Adrenal gland (tissue), 12 donors: ENCODE results near the gene NEURL2. TPM values are rescaled to one million over a fixed set of nuclear protein-coding genes. Genes with fewer than 3 reads are reported as not detected.
A peak's percentile ranks its signal among the peaks of the same experiment; 100 is the strongest.

Experiments used
- DNase-seq, 7 donors: peaks; one replicate each; pipeline ENCODE4 v3.0.0-alpha.2; 2019 to 2020
- H3K27ac ChIP-seq, 5 donors: fragments of 200-600 bp; sonication (generic) in 4 of 5; 1 replicate in 3 of 5; 2 replicates in 2 of 5; pipeline versions ENCODE4 v1.5.1 to v1.8.0; 2016 to 2020; ENCODE audit warnings: mild to moderate bottlenecking in 1 of 5
- H3K27me3 ChIP-seq: fragments of 200-600 bp; 2 replicates; pipeline ENCODE4 v1.8.0; 2021
- H3K36me3 ChIP-seq, 2 donors: fragments of 200-600 bp; replicated peaks in 1 of 2; 1 replicate in 1 of 2; 2 replicates in 1 of 2; pipeline versions ENCODE4 v1.5.1 to v1.8.0; 2018 to 2022
- H3K4me1 ChIP-seq, 2 donors: fragments of 200-600 bp; replicated peaks in 1 of 2; 1 replicate in 1 of 2; 2 replicates in 1 of 2; pipeline versions ENCODE4 v1.5.1 to v1.8.0; 2018 to 2021
- H3K4me3 ChIP-seq, 4 donors: fragments of 200-600 bp; sonication (generic) in 3 of 4; one replicate each; pipeline ENCODE4 v1.5.1; 2016 to 2018
- H3K9me3 ChIP-seq, 3 donors: fragments of 200-600 bp; sonication (generic) in 1 of 3; replicated peaks in 1 of 3; 1 replicate in 2 of 3; 2 replicates in 1 of 3; pipeline versions ENCODE4 v1.5.1 to v1.8.0; 2016 to 2021
- POLR2A ChIP-seq, 2 donors: fragments of 450-650 bp; IDR thresholded peaks; one replicate each; pipeline ENCODE4 v1.6.1; 2017; ENCODE audit warnings: antibody characterized with exemption in 2 of 2, mild to moderate bottlenecking in 2 of 2, moderate library complexity in 1 of 2
- WGBS, 4 donors: extraction: QIAGEN DNeasy Blood & Tissue Kit in 2 of 4; methylation state at CpG; one replicate each; pipeline versions ENCODE4 v1.1.5 to v1.1.7; 2013 to 2017; 5-methylcytosine and 5-hydroxymethylcytosine counted together
- intact Hi-C, 2 donors: fragments of 100-400 bp; cut with DNase I; formaldehyde crosslinking; loops; one replicate each; pipeline versions ENCODE4 v1.14.1 to v1.15.0; 2022 to 2023
- polyA plus RNA-seq, 3 donors: library from polyadenylated mRNA; stranded (reverse); fragments of 200-250 nt in 2 of 3; fragments of 350-450 nt in 1 of 3; fragmentation: Illumina TruSeq in 1 of 3; extraction: RNeasy Lipid Tissue Mini Kit (QIAGEN cat#74804) in 1 of 3; gene quantifications; one replicate each; pipeline ENCODE4 v1.2.3, GENCODE V29; 2013 to 2014
- total RNA-seq, 9 donors: library from RNA; depleted of rRNA in 4 of 9; stranded (reverse); fragments of >200 nt in 4 of 9; fragments of 120-200 nt in 1 of 9; fragmentation: NEBNext Ultra II Directional in 1 of 9; extraction: Animal tissue kit (Norgen Biotek cat#: 25700) in 1 of 9; gene quantifications; one replicate each; pipeline versions ENCODE4 v1.1.0 to v1.2.4, GENCODE V29; 2013 to 2023
- TF ChIP-seq, protein P1 (sequence below), 6 experiments: fragments of 450-650 bp in 4 of 6; fragments of 200-600 bp in 2 of 6; sonication (generic) in 1 of 6; IDR thresholded peaks; 1 replicate in 5 of 6; 2 replicates in 1 of 6; pipeline versions ENCODE4 v1.5.1 to v1.8.0; 2016 to 2021; ENCODE audit warnings: antibody characterized with exemption in 6 of 6, mild to moderate bottlenecking in 2 of 6, moderate library complexity in 1 of 6
- donor health status: healthy with polysubstance abuse.
- donor health status: Bipolar disorder and iron deficiency.
- donor health status: DM: yes; HTN: yes; CAD: no.
- donor health status: DM: no; HTN: no; CAD: no.
- donor health status: DM: no; HTN: no; CAD: no.
- donor health status: DM: yes; HTN: yes; CAD: no.

NEURL2 gene
- total and polyA plus RNA-seq, 12 donors: 1.0 to 36.4 (median 13.7) TPM

DNA sequence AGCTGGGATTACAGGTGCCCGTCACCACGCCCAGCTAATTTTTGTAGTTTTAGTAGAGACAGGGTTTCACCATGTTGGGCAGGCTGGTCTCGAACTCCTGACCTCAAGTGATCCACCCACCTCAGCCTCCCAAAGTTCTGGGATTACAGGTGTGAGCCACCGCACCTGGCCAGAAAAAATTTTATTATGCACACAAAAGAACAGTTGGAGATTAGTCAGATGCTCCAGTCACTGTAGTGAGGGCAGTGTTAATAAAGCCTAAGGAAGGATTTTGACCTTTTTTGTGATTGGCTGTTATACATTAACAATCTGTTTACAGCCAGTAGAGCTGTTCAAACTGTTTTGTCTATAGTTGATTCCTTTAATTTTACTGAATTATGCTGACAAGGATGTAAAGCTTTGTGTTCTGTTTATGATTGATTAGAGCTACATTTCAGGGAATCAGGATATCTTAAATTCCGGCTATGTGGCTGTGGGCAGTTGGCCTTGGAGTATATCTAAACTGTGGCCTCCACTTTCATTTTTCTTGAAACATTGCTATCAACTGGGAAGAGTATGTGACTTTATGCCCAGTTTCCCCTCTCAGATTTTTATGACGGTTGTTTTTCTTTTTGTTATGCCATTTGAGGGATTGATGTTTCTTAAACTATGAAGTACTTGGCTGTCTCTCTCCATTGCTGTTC, 23.7 kb downstream of the NEURL2 start:
- Histone ChIP-seq H3K4me3 (no peak overlapping the region), H3K27ac (peak overlapping the region; percentile 26 to 75 (median 63)), H3K4me1 (peaks cover 12 to 15% of the 10 kb centered on the region in 2 donors), H3K36me3 (no peaks in the 10 kb centered on the region), H3K27me3 (no peaks in the 10 kb centered on the region), H3K9me3 (no peaks in the 10 kb centered on the region)
- intact Hi-C loops: no loop called here
- no peak for TF ChIP-seq POLR2A (IDR thresholded peaks at IDR 0.05)
- TF ChIP-seq, protein P1, sequence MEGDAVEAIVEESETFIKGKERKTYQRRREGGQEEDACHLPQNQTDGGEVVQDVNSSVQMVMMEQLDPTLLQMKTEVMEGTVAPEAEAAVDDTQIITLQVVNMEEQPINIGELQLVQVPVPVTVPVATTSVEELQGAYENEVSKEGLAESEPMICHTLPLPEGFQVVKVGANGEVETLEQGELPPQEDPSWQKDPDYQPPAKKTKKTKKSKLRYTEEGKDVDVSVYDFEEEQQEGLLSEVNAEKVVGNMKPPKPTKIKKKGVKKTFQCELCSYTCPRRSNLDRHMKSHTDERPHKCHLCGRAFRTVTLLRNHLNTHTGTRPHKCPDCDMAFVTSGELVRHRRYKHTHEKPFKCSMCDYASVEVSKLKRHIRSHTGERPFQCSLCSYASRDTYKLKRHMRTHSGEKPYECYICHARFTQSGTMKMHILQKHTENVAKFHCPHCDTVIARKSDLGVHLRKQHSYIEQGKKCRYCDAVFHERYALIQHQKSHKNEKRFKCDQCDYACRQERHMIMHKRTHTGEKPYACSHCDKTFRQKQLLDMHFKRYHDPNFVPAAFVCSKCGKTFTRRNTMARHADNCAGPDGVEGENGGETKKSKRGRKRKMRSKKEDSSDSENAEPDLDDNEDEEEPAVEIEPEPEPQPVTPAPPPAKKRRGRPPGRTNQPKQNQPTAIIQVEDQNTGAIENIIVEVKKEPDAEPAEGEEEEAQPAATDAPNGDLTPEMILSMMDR (IDR thresholded peaks at IDR 0.05): no peak
- peak in 1 of 7 donors; percentile 23 for DNase-seq
- WGBS, 4 donors: 66 to 74% (median 70%) methylated on average over 6 of the region's 6 CpGs

DNA sequence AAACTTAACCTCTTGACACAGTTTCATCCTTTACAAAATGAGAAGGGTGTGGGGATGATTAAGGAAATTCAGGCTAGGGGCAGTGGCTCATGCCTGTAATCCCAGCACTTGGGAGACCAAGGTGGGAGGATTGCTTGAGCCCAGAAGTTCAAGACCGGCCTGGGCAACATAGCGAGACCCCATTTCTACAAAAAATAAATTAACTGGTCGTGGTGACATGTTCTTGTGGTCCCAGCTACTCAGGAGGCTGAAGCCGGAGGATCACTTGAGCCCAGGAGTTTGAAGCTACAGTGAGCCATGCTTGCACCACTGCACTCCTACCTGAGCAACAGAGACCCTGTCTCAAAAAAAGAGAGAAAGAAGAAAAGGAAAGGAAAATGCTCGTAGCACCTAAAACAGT, 24.6 kb downstream of the NEURL2 start:
- no peak for DNase-seq
- no peak for TF ChIP-seq POLR2A (IDR thresholded peaks at IDR 0.05)
- TF ChIP-seq, protein P1 (IDR thresholded peaks at IDR 0.05): no peak

DNA sequence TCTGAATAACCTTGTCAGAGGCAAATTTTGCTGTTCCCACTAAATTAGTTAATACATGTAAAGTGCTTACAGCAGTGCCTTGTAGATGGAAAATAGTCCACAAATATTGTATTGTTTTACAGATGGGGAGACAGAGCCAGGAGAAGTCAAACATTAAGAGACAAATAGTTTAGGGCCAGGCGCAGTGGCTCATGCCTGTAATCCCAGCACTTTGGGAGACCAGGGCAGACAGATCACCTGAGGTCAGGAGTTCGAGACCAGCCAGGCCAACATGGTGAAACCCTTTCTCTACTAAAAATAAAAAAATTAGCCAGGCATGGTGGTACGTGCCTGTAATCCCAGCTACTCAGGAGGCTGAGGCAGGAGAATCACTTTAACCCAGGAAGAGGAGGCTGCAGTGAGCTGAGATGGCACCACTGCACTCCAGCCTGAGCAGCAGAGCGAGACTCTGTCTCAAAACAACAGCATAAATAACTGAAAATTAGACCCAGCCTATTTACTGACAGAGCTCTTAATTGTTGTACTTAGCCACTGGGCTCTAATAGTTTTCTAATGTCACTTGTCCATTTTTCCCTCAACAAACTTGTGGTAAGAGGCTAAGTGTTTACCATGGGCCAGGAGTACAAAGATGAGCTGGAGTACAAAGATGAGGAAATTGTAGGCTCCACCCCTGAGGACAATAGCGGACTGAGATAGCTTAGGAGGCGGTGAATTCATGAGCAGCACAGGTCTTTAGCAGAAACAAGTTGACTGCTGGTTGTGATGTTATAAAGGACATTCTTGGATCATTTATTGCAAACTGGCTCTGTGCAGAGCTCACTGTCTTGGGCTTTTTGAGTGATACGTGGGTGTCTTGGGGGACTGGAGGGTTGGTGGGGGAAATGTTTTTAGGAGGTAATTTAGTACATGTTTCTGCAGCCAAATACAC, 27.2 kb downstream of the NEURL2 start:
- Histone ChIP-seq H3K4me3 (no peak overlapping the region), H3K27me3 (no peaks in the 10 kb centered on the region), H3K36me3 (no peaks in the 10 kb centered on the region), H3K9me3 (no peaks in the 10 kb centered on the region), H3K27ac (no peak overlapping the region), H3K4me1 (peaks cover 9 to 18% of the 10 kb centered on the region in 2 donors)
- 83 to 90% (median 90%) methylated on average over 6 to 7 of the region's 7 CpGs for WGBS, 4 donors
- TF ChIP-seq, protein P1 (IDR thresholded peaks at IDR 0.05): no peak
- no peak for TF ChIP-seq POLR2A (IDR thresholded peaks at IDR 0.05)
- no peak for DNase-seq
- intact Hi-C loops: no loop called here

More for the DNA sequence above, 24.6 kb downstream of the NEURL2 start:
- Histone ChIP-seq H3K4me1 (peaks cover 12 to 15% of the 10 kb centered on the region in 2 donors), H3K4me3 (no peak overlapping the region), H3K27me3 (no peaks in the 10 kb centered on the region), H3K9me3 (no peaks in the 10 kb centered on the region), H3K27ac (peak overlapping the region in 1 of 5 donors; percentile 75), H3K36me3 (no peaks in the 10 kb centered on the region)
- intact Hi-C loops: no loop called here
- WGBS, 4 donors: 92 to 98% (median 95%) methylated on average over 5 of the region's 5 CpGs
